GM19467 (cell line): Measurements from ENCODE around the gene VPS26A.

Experiments
- ATAC-seq: cut with Tn5 transposase; IDR thresholded peaks from one replicate; pipeline ENCODE4 v1.9.1; 2021; ENCODE audit warnings: mild to moderate bottlenecking, moderate library complexity; ENCODE audit not compliant: unreplicated experiment

Gene VPS26A

GRCh38 chr10:69123747-69124562 is at the start of gene VPS26A:
VPS26A (plus strand) TSS chr10:69124178; CDS start chr10:69124278, 100 bp downstream.
- ATAC-seq = peak; percentile 87

DNA sequence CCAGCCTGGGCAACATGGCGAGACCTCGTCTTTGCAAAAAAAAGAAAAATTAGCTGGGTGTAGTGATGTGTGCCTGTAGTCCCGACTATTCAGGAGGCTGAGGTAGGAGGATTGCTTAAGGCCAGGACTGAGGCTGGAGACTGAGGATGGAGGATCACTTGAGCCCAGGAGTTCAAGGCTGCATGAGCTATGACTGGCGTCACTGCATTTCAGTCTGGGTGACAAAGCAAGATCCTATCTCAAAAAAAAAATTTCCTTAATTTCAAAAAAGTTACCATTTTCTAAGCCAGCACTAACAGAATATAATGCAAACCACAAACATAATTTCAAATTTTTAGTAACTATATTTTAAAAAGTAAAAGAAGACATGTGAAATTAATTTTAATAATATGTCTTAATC is 49.4 kb upstream of the VPS26A start:
- ATAC-seq = no peak

- ATAC-seq = no peak
Observed at GRCh38 chr10:69075431-69075830, 48.5 kb upstream of the VPS26A start.

DNA sequence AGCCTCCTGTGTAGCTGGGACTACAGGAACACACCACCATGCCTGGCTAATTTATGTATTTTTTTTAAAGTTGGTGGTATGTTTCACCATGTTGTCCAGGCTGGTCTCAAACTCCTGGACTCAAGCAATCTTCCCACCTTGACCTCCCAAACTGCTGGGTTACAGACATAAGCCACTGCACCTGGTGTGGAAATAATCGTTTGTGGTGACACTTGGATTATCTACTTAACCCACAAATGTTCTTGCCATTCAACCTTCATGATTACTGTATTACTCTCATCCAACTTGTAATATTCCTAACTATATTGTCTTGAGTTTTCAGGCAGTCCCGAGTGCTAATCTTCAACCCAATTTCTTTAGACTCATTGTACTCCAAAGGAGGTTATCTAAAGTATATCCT is 45.7 kb upstream of the VPS26A start:
- ATAC-seq = no peak

- ATAC-seq = no peak
Observed at GRCh38 chr10:69080226-69080625, 43.8 kb upstream of the VPS26A start.

- no peak for ATAC-seq
Observed at GRCh38 chr10:69086001-69086509, 37.9 kb upstream of the VPS26A start.

- peak; percentile 50 for ATAC-seq
Observed at GRCh38 chr10:69087590-69088470, 36.1 kb upstream of the VPS26A start, which contains the start of gene SRGN. SRGN (plus strand) TSS chr10:69088103; CDS start chr10:69088158, 55 bp downstream.

DNA sequence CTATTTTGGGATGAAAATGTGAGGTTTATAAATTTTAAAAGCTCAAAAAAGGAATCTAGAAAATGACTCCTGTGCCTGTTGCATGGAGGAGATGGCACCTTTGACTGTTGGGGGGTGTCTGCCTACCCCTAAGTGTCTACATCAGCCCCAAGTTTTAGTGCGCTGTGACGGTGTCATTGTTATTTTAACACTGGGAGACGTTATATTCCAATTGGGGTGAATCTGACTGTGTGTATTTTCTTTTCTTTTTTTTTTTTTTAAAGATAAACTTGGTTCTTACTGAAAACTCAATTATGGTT is 35.6 kb upstream of the VPS26A start:
- ATAC-seq = no peak

DNA sequence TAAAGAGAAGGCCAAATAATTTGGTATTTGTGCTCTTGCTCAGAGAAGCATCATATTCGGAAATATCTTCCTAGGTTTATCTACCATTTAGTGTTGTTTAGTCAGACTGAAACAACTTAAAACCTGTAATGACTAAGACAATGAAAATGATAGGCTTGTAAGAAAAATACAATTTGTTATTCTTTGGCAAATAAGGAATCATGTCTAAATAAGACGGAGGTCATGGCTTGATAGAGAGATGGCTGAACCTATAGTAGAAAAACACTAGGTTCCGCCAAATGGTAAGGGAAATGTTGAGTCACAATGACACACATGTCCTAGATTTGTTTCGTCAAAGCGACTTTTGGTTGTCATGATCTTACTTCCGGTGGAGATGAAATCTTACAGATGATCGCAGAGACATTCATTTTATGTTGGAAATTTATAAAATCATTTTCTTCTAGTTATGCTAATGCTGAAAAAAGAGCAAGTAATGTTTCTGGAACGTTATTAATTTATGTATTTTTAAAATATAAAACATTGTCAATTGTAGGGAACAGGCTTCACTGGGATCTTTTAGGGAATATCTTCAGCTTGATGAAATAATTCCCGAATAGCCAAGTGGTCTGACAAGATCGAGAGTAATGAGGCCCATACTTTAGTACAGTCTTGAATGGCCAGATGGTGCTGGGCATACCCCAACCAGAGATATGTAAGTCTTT is 35.0 kb upstream of the VPS26A start:
- no peak for ATAC-seq

GRCh38 chr10:69089638-69090599 is 34.1 kb upstream of the VPS26A start:
- ATAC-seq = no peak

GRCh38 chr10:69090685-69091084 is 33.3 kb upstream of the VPS26A start:
- no peak for ATAC-seq

- no peak for ATAC-seq
Observed at GRCh38 chr10:69091143-69091651, 32.8 kb upstream of the VPS26A start.

DNA sequence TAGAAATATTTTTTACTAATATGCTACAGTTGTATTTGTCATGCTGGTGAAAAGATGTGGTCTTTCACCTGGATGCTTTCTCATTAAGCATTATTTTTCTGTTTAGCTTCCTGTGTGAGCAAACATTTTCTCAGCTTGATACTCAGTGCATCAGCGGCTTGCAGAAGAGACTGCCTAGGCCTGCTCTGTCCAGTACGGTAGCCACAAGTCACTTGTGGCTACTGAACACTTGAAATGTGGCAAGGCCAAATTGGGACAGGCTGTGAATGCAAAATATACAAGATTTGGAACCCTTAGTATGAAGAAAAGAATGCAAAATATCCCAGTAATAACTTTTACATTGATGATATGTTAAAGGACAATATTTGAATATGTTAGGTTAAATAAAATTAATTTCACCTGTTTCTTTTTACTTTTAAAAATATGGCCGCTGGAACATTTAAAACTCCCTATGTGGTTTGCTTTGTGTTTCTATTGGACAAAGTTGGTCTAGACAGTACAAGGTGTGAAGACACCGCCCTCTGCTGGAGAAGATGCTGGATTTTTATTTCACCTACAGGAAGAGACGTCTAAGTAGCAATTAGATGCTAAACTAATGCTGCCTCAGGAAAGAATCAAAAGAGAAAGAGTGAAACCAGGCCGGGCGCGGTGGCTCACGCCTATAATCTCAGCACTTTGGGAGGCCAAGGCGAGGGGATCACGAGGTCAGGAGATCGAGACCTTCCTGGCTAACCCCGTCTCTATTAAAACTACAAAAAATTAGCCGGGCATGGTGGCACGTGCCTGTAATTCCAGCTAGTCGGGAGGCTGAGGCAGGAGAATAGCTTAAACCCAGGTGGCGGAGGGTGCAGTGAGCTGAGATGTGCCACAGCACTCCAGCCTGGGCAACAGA is 30.8 kb upstream of the VPS26A start:
- ATAC-seq = no peak

DNA sequence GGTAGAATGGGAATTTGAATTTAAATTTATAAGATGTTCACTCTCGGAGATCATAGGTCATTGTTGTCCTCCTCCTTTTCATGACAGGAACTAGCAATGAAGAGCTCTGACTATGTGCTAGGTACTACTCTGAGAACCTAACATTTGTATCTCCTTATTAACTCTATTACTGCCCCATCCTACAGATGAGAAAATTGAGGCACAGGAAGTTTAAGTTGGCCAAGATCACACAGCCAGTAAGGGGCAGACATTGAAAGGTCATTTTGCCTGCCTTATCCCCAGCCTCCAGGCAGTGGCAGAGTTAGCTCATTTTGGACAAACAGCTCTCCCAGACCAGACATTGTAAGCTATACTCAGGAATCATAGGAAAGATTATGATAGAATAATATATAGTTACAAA is 30.0 kb upstream of the VPS26A start:
- ATAC-seq = no peak

- no peak for ATAC-seq
Observed at GRCh38 chr10:69096045-69096444, 27.9 kb upstream of the VPS26A start.

- no peak for ATAC-seq
Observed at GRCh38 chr10:69097729-69098128, 26.2 kb upstream of the VPS26A start.

DNA sequence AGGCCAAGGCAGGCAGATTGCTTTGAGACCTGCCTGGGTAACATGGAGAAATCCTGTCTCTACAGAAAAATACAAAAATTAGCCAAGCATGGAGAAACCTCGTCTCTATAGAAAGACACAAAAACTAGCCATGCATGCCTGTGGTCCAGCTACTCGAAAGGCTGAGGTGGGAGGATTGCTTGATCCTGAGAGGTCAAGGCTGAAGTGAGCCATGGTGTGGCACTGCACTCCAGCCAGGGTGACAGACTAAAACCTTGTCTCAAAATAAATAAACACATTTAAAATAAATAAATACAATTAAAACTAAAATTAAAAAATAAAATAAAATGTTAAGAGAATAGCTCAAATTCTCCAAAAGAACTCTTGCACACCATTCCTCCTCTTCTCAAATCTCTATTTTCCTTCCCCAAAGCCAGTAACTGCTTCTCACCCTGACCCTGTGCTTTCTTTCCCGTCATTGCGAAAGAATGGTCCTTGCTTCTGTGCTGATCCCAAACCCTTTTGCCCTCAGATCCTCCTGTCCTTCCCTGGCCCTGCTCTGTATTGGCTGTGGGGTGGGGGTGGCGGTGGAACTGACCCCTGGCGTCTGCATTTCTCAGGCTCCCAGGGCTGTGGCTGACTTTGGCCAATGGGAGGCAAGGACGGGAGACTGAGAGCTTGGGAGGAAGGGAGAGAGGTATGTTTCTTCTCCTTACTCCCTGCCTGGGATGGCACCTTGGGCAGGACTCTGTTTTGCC is 23.7 kb upstream of the VPS26A start:
- no peak for ATAC-seq

GRCh38 chr10:69101451-69102095 is 22.4 kb upstream of the VPS26A start:
- ATAC-seq = no peak
